ENCODE measurements around the gene HBA2. TPM values are rescaled to one million over a fixed set of nuclear protein-coding genes. Genes with fewer than 3 reads are reported as not detected.

Gene HBA2
- total RNA-seq: not detected in 2 replicates

GRCh38 chr16:172374-172941 is at the start of gene HBA2:
TSS of gene HBA2 (plus strand) at chr16:172876. CDS start at chr16:172913, 37 bp downstream.

GRCh38 chr16:152141-153128 is 20.2 kb upstream of the HBA2 start, which contains the start of gene HBZ:
TSS of gene HBZ (plus strand) at chr16:152644. CDS start at chr16:152910, 266 bp downstream.

GRCh38 chr16:165539-166374 is 6.9 kb upstream of the HBA2 start, which contains the start of gene HBM:
TSS of gene HBM (plus strand) at chr16:165978. CDS start at chr16:165998, 20 bp downstream.

GRCh38 chr16:176477-177382 is 4.1 kb downstream of the HBA2 start, which contains the start of gene HBA1:
TSS of gene HBA1 (plus strand) at chr16:176680. CDS start at chr16:176717, 37 bp downstream.

GRCh38 chr16:180101-180675 is 7.5 kb downstream of the HBA2 start, which contains the start of gene HBQ1:
TSS of gene HBQ1 (plus strand) at chr16:180459. CDS start at chr16:180487, 28 bp downstream.

Other genes with a start within 250 kb of the HBA2 start
- gene POLR3K, start 119.3 kb upstream of the HBA2 start, total RNA-seq: 2.7 and 8.7 TPM in 2 replicates
- 12.7 and 56.5 TPM in 2 replicates for gene SNRNP25, start 119.0 kb upstream of the HBA2 start, total RNA-seq
- gene RHBDF1, start 100.2 kb upstream of the HBA2 start, total RNA-seq: 15.0 and 31.4 TPM in 2 replicates
- 105 and 155 TPM in 2 replicates for gene MPG, start 94.7 kb upstream of the HBA2 start, total RNA-seq
- gene NPRL3, start 34.2 kb upstream of the HBA2 start, total RNA-seq: 18.1 and 19.1 TPM in 2 replicates
- gene HBZ, start 20.2 kb upstream of the HBA2 start, total RNA-seq: not detected in 2 replicates
- not detected in 2 replicates for gene HBM, start 6.9 kb upstream of the HBA2 start, total RNA-seq
- gene HBA1, start 3.8 kb downstream of the HBA2 start, total RNA-seq: not detected in 2 replicates
- gene HBQ1, start 7.6 kb downstream of the HBA2 start, total RNA-seq: 0.78 and 2.2 TPM in 2 replicates
- gene LUC7L, start 56.6 kb downstream of the HBA2 start, total RNA-seq: 31.4 and 33.0 TPM in 2 replicates
- 53.9 and 60.4 TPM in 2 replicates for gene FAM234A, start 61.9 kb downstream of the HBA2 start, total RNA-seq
- gene RGS11, start 103.1 kb downstream of the HBA2 start, total RNA-seq: 0.11 and 0.16 TPM in 2 replicates
- gene ARHGDIG, start 107.7 kb downstream of the HBA2 start, total RNA-seq: not detected in 2 replicates
- gene PDIA2, start 110.3 kb downstream of the HBA2 start, total RNA-seq: 0.47 TPM in 1 of 2 replicates, not detected in the other
- gene AXIN1, start 179.8 kb downstream of the HBA2 start, total RNA-seq: 36.9 and 39.0 TPM in 2 replicates
- gene MRPL28, start 197.7 kb downstream of the HBA2 start, total RNA-seq: 202 and 239 TPM in 2 replicates
- 25.7 and 51.8 TPM in 2 replicates for gene PGAP6, start 209.1 kb downstream of the HBA2 start, total RNA-seq
- 110 and 125 TPM in 2 replicates for gene NME4, start 224.3 kb downstream of the HBA2 start, total RNA-seq
- 17.3 and 17.9 TPM in 2 replicates for gene DECR2, start 229.0 kb downstream of the HBA2 start, total RNA-seq

Measured in hair follicular keratinocyte (primary cell).